Measurements from ENCODE around the gene CPSF6. TPM values are rescaled to one million over a fixed set of nuclear protein-coding genes. Genes with fewer than 3 reads are reported as not detected.
A peak's percentile ranks its signal among the peaks of the same experiment; 100 is the strongest.

The CPSF6 gene
- total and polyA plus RNA-seq, 2 donors (not counting 3 experiments of a cell fraction or from before 2014, with no cell fraction given), result 55.8 to 91.7 TPM

DNA sequence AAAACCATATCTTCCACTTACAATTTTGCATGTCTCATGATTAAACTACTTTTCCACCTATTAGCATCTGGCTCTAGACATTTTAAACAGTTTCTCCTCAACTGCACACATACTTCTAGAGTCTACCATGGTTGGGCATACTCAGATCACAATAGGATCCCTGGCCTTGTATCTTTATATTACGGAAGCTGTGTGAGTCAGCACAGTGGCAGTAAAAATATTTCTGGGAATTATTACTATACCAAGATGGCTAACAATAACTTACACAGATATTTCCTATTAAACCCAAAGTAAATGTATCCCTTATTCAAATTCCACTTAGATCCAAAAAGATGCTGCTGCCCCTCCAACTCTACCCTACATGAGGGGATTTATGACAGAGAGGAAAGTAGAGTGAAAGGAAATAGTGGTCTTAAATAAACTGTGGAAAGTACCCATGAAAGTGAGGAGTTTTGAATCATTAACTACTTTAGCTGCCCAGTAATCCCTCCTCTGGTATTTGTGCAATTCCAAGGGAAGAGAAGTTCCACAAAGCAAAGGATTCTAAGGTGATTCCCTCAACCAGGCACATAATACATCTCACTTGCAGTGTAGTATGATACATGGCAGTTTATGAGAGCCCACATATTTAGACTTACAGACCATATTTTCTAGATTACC, 14.0 kb upstream of the CPSF6 start:
- no peaks in the 10 kb centered on the region for H3K79me2 ChIP-seq (ENCODE audit: control insufficient read depth, insufficient read depth, low read length)
- FAIRE-seq, result no peak
- intact Hi-C loops (cut with micrococcal nuclease) (no loop called here), dilution Hi-C loops (cut with MboI; ENCODE audit: extremely low pct_ligation_motif_present, low sequenced_read_pairs) (no loop called here)
- no peaks in the 10 kb centered on the region for H3K9me1 ChIP-seq (replicated peaks; ENCODE audit: control insufficient read depth, extremely low read depth, insufficient read depth, low read length)
- ChIA-PET POLR2A (interaction anchor here (0.6 kb wide), 1 partner anchor 17 kb away, joined by 5 read pairs; no protein-coding TSS in a partner anchor), CTCF (no interaction called here)
- no peak for DNase-seq (ENCODE audit: low read depth, low spot score)
- H3K4me2 ChIP-seq (ENCODE audit: insufficient read depth, low read length), result no peak overlapping the region
- no peaks in the 10 kb centered on the region for H3K9me3 ChIP-seq (replicated peaks; ENCODE audit: control insufficient read depth, insufficient read depth, low read length)
- H3K36me3 ChIP-seq (ENCODE audit: control insufficient read depth in 2 of 2, extremely low read depth in 1 of 2, insufficient read depth in 2 of 2, low read length in 2 of 2), result no peaks in the 10 kb centered on the region
- H3K27me3 ChIP-seq (ENCODE audit: control insufficient read depth in 2 of 2, insufficient read depth in 2 of 2, low read length in 2 of 2), result peaks cover 1 to 11% of the 10 kb centered on the region in 2 experiments
- no peak overlapping the region for H3K9ac ChIP-seq (replicated peaks; ENCODE audit: extremely low read depth, insufficient read depth, low read length)
- H3K27ac ChIP-seq (ENCODE audit: insufficient read depth, low read depth, low read length), result no peak overlapping the region
- peak; percentile 6 for TF ChIP-seq FOS (IDR thresholded peaks at IDR 0.05; ENCODE audit: borderline replicate concordance, insufficient read depth, low read length)
- TF ChIP-seq GATA2 (IDR thresholded peaks at IDR 0.05; ENCODE audit: insufficient read depth, insufficient read length, low read depth, low read length), result no peak
- no peak overlapping the region for H2AFZ ChIP-seq (ENCODE audit: low read depth, low read length)
- H3K4me3 ChIP-seq (replicated peaks in 1 of 3; ENCODE audit: insufficient read depth in 1 of 3, low read depth in 1 of 3, low read length in 3 of 3), result no peak overlapping the region
- no peaks in the 10 kb centered on the region for H3K4me1 ChIP-seq (ENCODE audit: control insufficient read depth, extremely low read depth, insufficient read depth, low read length)
- no peaks in the 10 kb centered on the region for H4K20me1 ChIP-seq (replicated peaks; ENCODE audit: control insufficient read depth, extremely low read depth, insufficient read depth, low read length)
- no TSS peak for BruUV-seq (replicated peaks)

DNA sequence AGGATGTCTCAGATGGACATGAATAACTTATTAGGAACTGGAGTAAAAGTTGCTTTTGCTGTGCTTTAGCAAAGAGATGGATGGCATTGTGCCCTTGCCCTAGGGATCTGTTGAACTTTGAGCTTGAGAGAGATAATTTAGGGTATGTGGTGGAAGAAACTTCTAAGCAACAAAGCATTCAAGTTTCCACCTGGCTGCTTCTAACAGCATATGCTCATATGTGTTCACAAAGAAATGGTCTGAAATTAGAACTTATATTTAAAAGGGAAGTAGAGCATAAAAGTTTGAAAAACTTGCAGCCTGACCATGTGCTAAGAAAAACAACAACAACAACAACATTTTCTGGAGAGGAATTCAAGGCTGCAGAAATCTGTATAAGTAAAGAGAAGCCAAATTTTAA, 7.9 kb upstream of the CPSF6 start:
- no peak for FAIRE-seq
- dilution Hi-C loops (cut with MboI; ENCODE audit: extremely low pct_ligation_motif_present, low sequenced_read_pairs) (no loop called here), intact Hi-C loops (cut with micrococcal nuclease) (loop anchor here (10.0 kb wide), 1 partner anchor 617 kb away; the partner anchor contains the start of gene RAP1B)
- no peak overlapping the region for H3K27ac ChIP-seq (ENCODE audit: insufficient read depth, low read depth, low read length)
- no peak overlapping the region for H3K9ac ChIP-seq (replicated peaks; ENCODE audit: extremely low read depth, insufficient read depth, low read length)
- no peaks in the 10 kb centered on the region for H3K9me3 ChIP-seq (replicated peaks; ENCODE audit: control insufficient read depth, insufficient read depth, low read length)
- no TSS peak for BruUV-seq (replicated peaks)
- no peak for DNase-seq (ENCODE audit: low read depth, low spot score)
- no peak overlapping the region for H3K4me2 ChIP-seq (ENCODE audit: insufficient read depth, low read length)
- H3K27me3 ChIP-seq (ENCODE audit: control insufficient read depth in 2 of 2, insufficient read depth in 2 of 2, low read length in 2 of 2), result peaks cover 2 to 4% of the 10 kb centered on the region in 2 experiments
- no peaks in the 10 kb centered on the region for H3K36me3 ChIP-seq (ENCODE audit: control insufficient read depth in 2 of 2, extremely low read depth in 1 of 2, insufficient read depth in 2 of 2, low read length in 2 of 2)
- H3K79me2 ChIP-seq (ENCODE audit: control insufficient read depth, insufficient read depth, low read length), result no peaks in the 10 kb centered on the region
- H2AFZ ChIP-seq (ENCODE audit: low read depth, low read length), result no peak overlapping the region
- no peaks in the 10 kb centered on the region for H4K20me1 ChIP-seq (replicated peaks; ENCODE audit: control insufficient read depth, extremely low read depth, insufficient read depth, low read length)
- POLR2A ChIA-PET, result no interaction called here
- no peaks in the 10 kb centered on the region for H3K4me1 ChIP-seq (ENCODE audit: control insufficient read depth, extremely low read depth, insufficient read depth, low read length)
- no peaks in the 10 kb centered on the region for H3K9me1 ChIP-seq (replicated peaks; ENCODE audit: control insufficient read depth, extremely low read depth, insufficient read depth, low read length)
- H3K4me3 ChIP-seq (replicated peaks in 1 of 3; ENCODE audit: insufficient read depth in 1 of 3, low read depth in 1 of 3, low read length in 3 of 3), result no peak overlapping the region
- TF ChIP-seq, protein P1, sequence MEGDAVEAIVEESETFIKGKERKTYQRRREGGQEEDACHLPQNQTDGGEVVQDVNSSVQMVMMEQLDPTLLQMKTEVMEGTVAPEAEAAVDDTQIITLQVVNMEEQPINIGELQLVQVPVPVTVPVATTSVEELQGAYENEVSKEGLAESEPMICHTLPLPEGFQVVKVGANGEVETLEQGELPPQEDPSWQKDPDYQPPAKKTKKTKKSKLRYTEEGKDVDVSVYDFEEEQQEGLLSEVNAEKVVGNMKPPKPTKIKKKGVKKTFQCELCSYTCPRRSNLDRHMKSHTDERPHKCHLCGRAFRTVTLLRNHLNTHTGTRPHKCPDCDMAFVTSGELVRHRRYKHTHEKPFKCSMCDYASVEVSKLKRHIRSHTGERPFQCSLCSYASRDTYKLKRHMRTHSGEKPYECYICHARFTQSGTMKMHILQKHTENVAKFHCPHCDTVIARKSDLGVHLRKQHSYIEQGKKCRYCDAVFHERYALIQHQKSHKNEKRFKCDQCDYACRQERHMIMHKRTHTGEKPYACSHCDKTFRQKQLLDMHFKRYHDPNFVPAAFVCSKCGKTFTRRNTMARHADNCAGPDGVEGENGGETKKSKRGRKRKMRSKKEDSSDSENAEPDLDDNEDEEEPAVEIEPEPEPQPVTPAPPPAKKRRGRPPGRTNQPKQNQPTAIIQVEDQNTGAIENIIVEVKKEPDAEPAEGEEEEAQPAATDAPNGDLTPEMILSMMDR (IDR thresholded peaks at IDR 0.05; ENCODE audit: extremely low read depth in 1 of 2, insufficient read depth in 1 of 2, low read depth in 1 of 2, low read length in 2 of 2), result no peak
- no peak for TF ChIP-seq JUN (IDR thresholded peaks at IDR 0.05; ENCODE audit: borderline replicate concordance, insufficient read depth, insufficient read length, low read depth)
- CTCF ChIA-PET, result interaction anchor here (0.6 kb wide), 1 partner anchor 276 kb away, joined by 3 read pairs; no protein-coding TSS in a partner anchor

Measured in endothelial cell of umbilical vein (primary cell).